ENCODE measurements around the gene PID1.

Gene PID1

GRCh38 chr2:229153951-229154350, 117.1 kb downstream of the PID1 start:
- no peaks in the 10 kb centered on the region for H3K36me3 ChIP-seq (ENCODE audit: control insufficient read depth, insufficient read depth, low read length)
- H3K4me3 ChIP-seq (ENCODE audit: extremely low read depth, insufficient read depth, low read length, poor library complexity, severe bottlenecking) = no peak overlapping the region
- WGBS, 2 experiments (ENCODE audit: insufficient coverage in 2 of 2) = 50 to 92% methylated on average over 1 to 4 of the region's 4 CpGs
- H3K9me3 ChIP-seq (ENCODE audit: control insufficient read depth, low read length) = no peaks in the 10 kb centered on the region
- no peak overlapping the region for H3K27ac ChIP-seq (ENCODE audit: low read depth, low read length, severe bottlenecking)
- no peaks in the 10 kb centered on the region for H3K4me1 ChIP-seq (ENCODE audit: control insufficient read depth, insufficient read depth, low read length, poor library complexity, severe bottlenecking)

GRCh38 chr2:229153267-229153666, 117.8 kb downstream of the PID1 start:
- Histone ChIP-seq H3K4me1 (ENCODE audit: control insufficient read depth, insufficient read depth, low read length, poor library complexity, severe bottlenecking) (no peaks in the 10 kb centered on the region), H3K4me3 (ENCODE audit: extremely low read depth, insufficient read depth, low read length, poor library complexity, severe bottlenecking) (no peak overlapping the region), H3K36me3 (ENCODE audit: control insufficient read depth, insufficient read depth, low read length) (no peaks in the 10 kb centered on the region), H3K27ac (ENCODE audit: low read depth, low read length, severe bottlenecking) (no peak overlapping the region), H3K9me3 (ENCODE audit: control insufficient read depth, low read length) (no peaks in the 10 kb centered on the region)
- WGBS, 2 experiments (ENCODE audit: insufficient coverage in 2 of 2) = 86 to 88% methylated on average over 5 to 8 of the region's 8 CpGs

- Histone ChIP-seq H3K4me1 (ENCODE audit: control insufficient read depth, insufficient read depth, low read length, poor library complexity, severe bottlenecking) (no peaks in the 10 kb centered on the region), H3K4me3 (ENCODE audit: extremely low read depth, insufficient read depth, low read length, poor library complexity, severe bottlenecking) (no peak overlapping the region), H3K27ac (ENCODE audit: low read depth, low read length, severe bottlenecking) (no peak overlapping the region), H3K36me3 (ENCODE audit: control insufficient read depth, insufficient read depth, low read length) (no peaks in the 10 kb centered on the region), H3K9me3 (ENCODE audit: control insufficient read depth, low read length) (no peaks in the 10 kb centered on the region)
- WGBS, 2 experiments (ENCODE audit: insufficient coverage in 2 of 2) = 93 to 98% methylated on average over 5 to 8 of the region's 10 CpGs
Measured at GRCh38 chr2:229152674-229153073, 118.4 kb downstream of the PID1 start.

GRCh38 chr2:229150317-229150716, 120.8 kb downstream of the PID1 start:
- no peak overlapping the region for H3K4me3 ChIP-seq (ENCODE audit: extremely low read depth, insufficient read depth, low read length, poor library complexity, severe bottlenecking)
- peaks cover 6% of the 10 kb centered on the region for H3K9me3 ChIP-seq (ENCODE audit: control insufficient read depth, low read length)
- 83 to 93% methylated on average over 4 of the region's 4 CpGs for WGBS, 2 experiments (ENCODE audit: insufficient coverage in 2 of 2)
- no peaks in the 10 kb centered on the region for H3K4me1 ChIP-seq (ENCODE audit: control insufficient read depth, insufficient read depth, low read length, poor library complexity, severe bottlenecking)
- H3K36me3 ChIP-seq (ENCODE audit: control insufficient read depth, insufficient read depth, low read length) = no peaks in the 10 kb centered on the region
- no peak overlapping the region for H3K27ac ChIP-seq (ENCODE audit: low read depth, low read length, severe bottlenecking)

- Histone ChIP-seq H3K4me1 (ENCODE audit: control insufficient read depth, insufficient read depth, low read length, poor library complexity, severe bottlenecking) (no peaks in the 10 kb centered on the region), H3K36me3 (ENCODE audit: control insufficient read depth, insufficient read depth, low read length) (no peaks in the 10 kb centered on the region), H3K9me3 (ENCODE audit: control insufficient read depth, low read length) (peaks cover 1% of the 10 kb centered on the region), H3K4me3 (ENCODE audit: extremely low read depth, insufficient read depth, low read length, poor library complexity, severe bottlenecking) (no peak overlapping the region), H3K27ac (ENCODE audit: low read depth, low read length, severe bottlenecking) (no peak overlapping the region)
- 80 to 100% methylated on average over 1 of the region's 3 CpGs for WGBS, 2 experiments (ENCODE audit: insufficient coverage in 2 of 2)
Measured at GRCh38 chr2:229141424-229142025, 129.6 kb downstream of the PID1 start.

GRCh38 chr2:229137639-229138038, 133.4 kb downstream of the PID1 start:
- 57 to 90% methylated on average over 1 to 3 of the region's 3 CpGs for WGBS, 2 experiments (ENCODE audit: insufficient coverage in 2 of 2)
- no peaks in the 10 kb centered on the region for H3K4me1 ChIP-seq (ENCODE audit: control insufficient read depth, insufficient read depth, low read length, poor library complexity, severe bottlenecking)
- H3K27ac ChIP-seq (ENCODE audit: low read depth, low read length, severe bottlenecking) = no peak overlapping the region
- H3K4me3 ChIP-seq (ENCODE audit: extremely low read depth, insufficient read depth, low read length, poor library complexity, severe bottlenecking) = no peak overlapping the region
- no peaks in the 10 kb centered on the region for H3K9me3 ChIP-seq (ENCODE audit: control insufficient read depth, low read length)
- H3K36me3 ChIP-seq (ENCODE audit: control insufficient read depth, insufficient read depth, low read length) = no peaks in the 10 kb centered on the region

- Histone ChIP-seq H3K4me1 (ENCODE audit: control insufficient read depth, insufficient read depth, low read length, poor library complexity, severe bottlenecking) (no peaks in the 10 kb centered on the region), H3K9me3 (ENCODE audit: control insufficient read depth, low read length) (no peaks in the 10 kb centered on the region), H3K36me3 (ENCODE audit: control insufficient read depth, insufficient read depth, low read length) (no peaks in the 10 kb centered on the region), H3K27ac (ENCODE audit: low read depth, low read length, severe bottlenecking) (no peak overlapping the region), H3K4me3 (ENCODE audit: extremely low read depth, insufficient read depth, low read length, poor library complexity, severe bottlenecking) (no peak overlapping the region)
- 100% methylated on average over 1 of the region's 2 CpGs; no CpG with 5 or more reads in 1 of the 2 experiments for WGBS, 2 experiments (ENCODE audit: insufficient coverage in 2 of 2)
Measured at GRCh38 chr2:229137066-229137465, 134.0 kb downstream of the PID1 start.

- Histone ChIP-seq H3K9me3 (ENCODE audit: control insufficient read depth, low read length) (no peaks in the 10 kb centered on the region), H3K27ac (ENCODE audit: low read depth, low read length, severe bottlenecking) (no peak overlapping the region), H3K4me1 (ENCODE audit: control insufficient read depth, insufficient read depth, low read length, poor library complexity, severe bottlenecking) (peaks cover 16% of the 10 kb centered on the region), H3K4me3 (ENCODE audit: extremely low read depth, insufficient read depth, low read length, poor library complexity, severe bottlenecking) (no peak overlapping the region), H3K36me3 (ENCODE audit: control insufficient read depth, insufficient read depth, low read length) (no peaks in the 10 kb centered on the region)
- WGBS, 2 experiments (ENCODE audit: insufficient coverage in 2 of 2) = 61 to 75% methylated on average over 1 to 4 of the region's 5 CpGs
Measured at GRCh38 chr2:229133155-229133772, 137.8 kb downstream of the PID1 start.

- no peak overlapping the region for H3K4me3 ChIP-seq (ENCODE audit: extremely low read depth, insufficient read depth, low read length, poor library complexity, severe bottlenecking)
- no peaks in the 10 kb centered on the region for H3K36me3 ChIP-seq (ENCODE audit: control insufficient read depth, insufficient read depth, low read length)
- WGBS, 2 experiments (ENCODE audit: insufficient coverage in 2 of 2) = 68 to 71% methylated on average over 4 to 5 of the region's 6 CpGs
- H3K4me1 ChIP-seq (ENCODE audit: control insufficient read depth, insufficient read depth, low read length, poor library complexity, severe bottlenecking) = peaks cover 16% of the 10 kb centered on the region
- no peak overlapping the region for H3K27ac ChIP-seq (ENCODE audit: low read depth, low read length, severe bottlenecking)
- H3K9me3 ChIP-seq (ENCODE audit: control insufficient read depth, low read length) = no peaks in the 10 kb centered on the region
Measured at GRCh38 chr2:229132236-229132635, 138.9 kb downstream of the PID1 start.

GRCh38 chr2:229130522-229130921, 140.6 kb downstream of the PID1 start:
- H3K4me1 ChIP-seq (ENCODE audit: control insufficient read depth, insufficient read depth, low read length, poor library complexity, severe bottlenecking) = peaks cover 16% of the 10 kb centered on the region
- no peaks in the 10 kb centered on the region for H3K36me3 ChIP-seq (ENCODE audit: control insufficient read depth, insufficient read depth, low read length)
- no peak overlapping the region for H3K4me3 ChIP-seq (ENCODE audit: extremely low read depth, insufficient read depth, low read length, poor library complexity, severe bottlenecking)
- peak overlapping the region; percentile 59 for H3K27ac ChIP-seq (ENCODE audit: low read depth, low read length, severe bottlenecking)
- WGBS, 2 experiments (ENCODE audit: insufficient coverage in 2 of 2) = 54 to 61% methylated on average over 4 to 5 of the region's 6 CpGs
- no peaks in the 10 kb centered on the region for H3K9me3 ChIP-seq (ENCODE audit: control insufficient read depth, low read length)

GRCh38 chr2:229129738-229130371, 141.2 kb downstream of the PID1 start:
- no peaks in the 10 kb centered on the region for H3K36me3 ChIP-seq (ENCODE audit: control insufficient read depth, insufficient read depth, low read length)
- peaks cover 16% of the 10 kb centered on the region for H3K4me1 ChIP-seq (ENCODE audit: control insufficient read depth, insufficient read depth, low read length, poor library complexity, severe bottlenecking)
- WGBS, 2 experiments (ENCODE audit: insufficient coverage in 2 of 2) = 38 to 82% methylated on average over 3 to 9 of the region's 12 CpGs
- no peak overlapping the region for H3K4me3 ChIP-seq (ENCODE audit: extremely low read depth, insufficient read depth, low read length, poor library complexity, severe bottlenecking)
- peak overlapping the region; percentile 59 for H3K27ac ChIP-seq (ENCODE audit: low read depth, low read length, severe bottlenecking)
- no peaks in the 10 kb centered on the region for H3K9me3 ChIP-seq (ENCODE audit: control insufficient read depth, low read length)

Data from mesodermal cell (in vitro differentiated cells).